HG03175 (cell line): Measurements from ENCODE around the gene CHID1.

Source experiments
- ATAC-seq: cut with Tn5 transposase; IDR thresholded peaks from one replicate; pipeline ENCODE4 v1.9.1; 2021; ENCODE audit warnings: mild to moderate bottlenecking, moderate library complexity; ENCODE audit not compliant: unreplicated experiment

CHID1 gene

GRCh38 chr11:933142-933851, 22.7 kb upstream of the CHID1 start:
- no peak for ATAC-seq

GRCh38 chr11:932435-932834, 21.8 kb upstream of the CHID1 start:
- no peak for ATAC-seq

- ATAC-seq: no peak
These were observed 20.8 kb upstream of the CHID1 start for GRCh38 chr11:931385-931784.

- no peak for ATAC-seq
These were observed 18.8 kb upstream of the CHID1 start for GRCh38 chr11:929405-929804.

- no peak for ATAC-seq
These were observed 18.2 kb upstream of the CHID1 start for GRCh38 chr11:928786-929185.

- no peak for ATAC-seq
These were observed 17.3 kb upstream of the CHID1 start for GRCh38 chr11:927871-928270.

GRCh38 chr11:926341-926916, 15.8 kb upstream of the CHID1 start:
- ATAC-seq: no peak

GRCh38 chr11:925496-926301, 15.1 kb upstream of the CHID1 start, which contains the start of gene AP2A2:
Gene AP2A2 (plus strand): TSS chr11:925870. CDS start chr11:926022, 152 bp downstream.
- peak; percentile 75 for ATAC-seq

GRCh38 chr11:925158-925495, 14.5 kb upstream of the CHID1 start:
- ATAC-seq: peak; percentile 15

- no peak for ATAC-seq
These were observed 14.0 kb upstream of the CHID1 start for GRCh38 chr11:924406-925157.

GRCh38 chr11:923691-924405, 13.2 kb upstream of the CHID1 start:
- no peak for ATAC-seq

GRCh38 chr11:921921-922678, 11.5 kb upstream of the CHID1 start:
- ATAC-seq: no peak

GRCh38 chr11:917426-917825, 6.8 kb upstream of the CHID1 start:
- ATAC-seq: no peak

- no peak for ATAC-seq
These were observed 4.3 kb upstream of the CHID1 start for GRCh38 chr11:914747-915501.

- ATAC-seq: no peak
These were observed 3.6 kb upstream of the CHID1 start for GRCh38 chr11:914204-914603.

GRCh38 chr11:913043-913442, 2.4 kb upstream of the CHID1 start:
- no peak for ATAC-seq

- no peak for ATAC-seq
These were observed 1.7 kb upstream of the CHID1 start for GRCh38 chr11:912266-912665.

GRCh38 chr11:911890-912219, 1.2 kb upstream of the CHID1 start:
- ATAC-seq: no peak
